HG03039 (cell line): ENCODE measurements around the gene ELOVL5.
"Not testable (repeated sequence)": the region's sequence is repeated elsewhere in the genome, so short reads cannot be mapped to it uniquely, and the experiment has no call there.

Source experiments
- ATAC-seq: cut with Tn5 transposase; IDR thresholded peaks from one replicate; pipeline ENCODE4 v1.9.1; 2021; ENCODE audit warnings: mild to moderate bottlenecking, moderate library complexity; ENCODE audit not compliant: unreplicated experiment

The ELOVL5 gene

GRCh38 chr6:53306217-53306616, 42.5 kb downstream of the ELOVL5 start:
- not testable (repeated sequence) for ATAC-seq

- not testable (repeated sequence) for ATAC-seq
Observed at GRCh38 chr6:53305506-53306005, 43.2 kb downstream of the ELOVL5 start.

GRCh38 chr6:53304953-53305352, 43.8 kb downstream of the ELOVL5 start:
- ATAC-seq = not testable (repeated sequence)

GRCh38 chr6:53302678-53303360, 45.9 kb downstream of the ELOVL5 start:
- ATAC-seq = no peak

GRCh38 chr6:53301801-53302537, 46.8 kb downstream of the ELOVL5 start:
- ATAC-seq = no peak

GRCh38 chr6:53300656-53301551, 47.8 kb downstream of the ELOVL5 start:
- no peak for ATAC-seq

- no peak for ATAC-seq
Observed at GRCh38 chr6:53299331-53300005, 49.3 kb downstream of the ELOVL5 start.

- no peak for ATAC-seq
Observed at GRCh38 chr6:53297004-53297403, 51.7 kb downstream of the ELOVL5 start.

GRCh38 chr6:53295176-53295575, 53.6 kb downstream of the ELOVL5 start:
- ATAC-seq = no peak

- no peak for ATAC-seq
Observed at GRCh38 chr6:53294611-53295010, 54.1 kb downstream of the ELOVL5 start.

- ATAC-seq = no peak
Observed at GRCh38 chr6:53294095-53294494, 54.7 kb downstream of the ELOVL5 start.

GRCh38 chr6:53293691-53294090, 55.1 kb downstream of the ELOVL5 start:
- ATAC-seq = no peak

GRCh38 chr6:53290537-53291510, 57.9 kb downstream of the ELOVL5 start:
- no peak for ATAC-seq

- ATAC-seq = no peak
Observed at GRCh38 chr6:53287336-53288225, 61.2 kb downstream of the ELOVL5 start.

- ATAC-seq = no peak
Observed at GRCh38 chr6:53284901-53285300, 63.8 kb downstream of the ELOVL5 start.

GRCh38 chr6:53282741-53283140, 66.0 kb downstream of the ELOVL5 start:
- no peak for ATAC-seq

- ATAC-seq = no peak
Observed at GRCh38 chr6:53282234-53282633, 66.5 kb downstream of the ELOVL5 start.

GRCh38 chr6:53281518-53282215, 67.1 kb downstream of the ELOVL5 start:
- no peak for ATAC-seq
